Measurements from ENCODE around the gene TULP1. TPM values are rescaled to one million over a fixed set of nuclear protein-coding genes. Genes with fewer than 3 reads are reported as not detected.
"Not testable (repeated sequence)": the region's sequence is repeated elsewhere in the genome, so short reads cannot be mapped to it uniquely, and the experiment has no call there.

Gene TULP1
- total and polyA plus RNA-seq, 11 donors, result 0.15 TPM; not detected in 10

DNA sequence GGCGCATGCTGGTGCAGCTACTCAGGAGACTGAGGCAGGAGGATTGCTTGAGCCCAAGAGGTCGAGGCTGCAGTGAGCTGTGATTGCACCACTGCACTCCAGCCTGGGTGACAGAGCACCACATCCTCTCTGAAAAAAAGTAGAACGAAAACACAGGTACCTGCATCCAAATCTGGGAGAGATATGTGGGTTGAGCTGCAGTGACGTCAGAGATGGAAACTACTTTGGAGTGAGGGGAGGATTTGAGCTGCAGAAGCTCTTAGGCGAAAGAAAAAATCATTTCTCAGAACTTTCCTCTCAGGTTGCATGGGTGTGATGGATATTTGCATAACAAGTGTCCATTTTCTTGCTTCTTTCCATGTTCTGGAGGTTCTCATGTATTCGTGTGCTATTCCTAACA, 4.0 kb upstream of the TULP1 start:
- H3K4me1 ChIP-seq, result peaks cover 0 to 5% (median 0%) of the 10 kb centered on the region in 12 donors
- no peak overlapping the region for H3K4me3 ChIP-seq
- intact Hi-C loops (cut with DNase I), result loop anchor here in 1 of 10 donors (10.0 kb wide), 1 partner anchor 128 kb away; no protein-coding TSS in a partner anchor
- 62 to 79% (median 72%) methylated on average over 6 of the region's 6 CpGs for WGBS, 4 donors
- H3K27ac ChIP-seq, result no peak overlapping the region
- H3K9me3 ChIP-seq, result no peaks in the 10 kb centered on the region
- ATAC-seq (no peak), DNase-seq (no peak)
- TF ChIP-seq, protein P1, sequence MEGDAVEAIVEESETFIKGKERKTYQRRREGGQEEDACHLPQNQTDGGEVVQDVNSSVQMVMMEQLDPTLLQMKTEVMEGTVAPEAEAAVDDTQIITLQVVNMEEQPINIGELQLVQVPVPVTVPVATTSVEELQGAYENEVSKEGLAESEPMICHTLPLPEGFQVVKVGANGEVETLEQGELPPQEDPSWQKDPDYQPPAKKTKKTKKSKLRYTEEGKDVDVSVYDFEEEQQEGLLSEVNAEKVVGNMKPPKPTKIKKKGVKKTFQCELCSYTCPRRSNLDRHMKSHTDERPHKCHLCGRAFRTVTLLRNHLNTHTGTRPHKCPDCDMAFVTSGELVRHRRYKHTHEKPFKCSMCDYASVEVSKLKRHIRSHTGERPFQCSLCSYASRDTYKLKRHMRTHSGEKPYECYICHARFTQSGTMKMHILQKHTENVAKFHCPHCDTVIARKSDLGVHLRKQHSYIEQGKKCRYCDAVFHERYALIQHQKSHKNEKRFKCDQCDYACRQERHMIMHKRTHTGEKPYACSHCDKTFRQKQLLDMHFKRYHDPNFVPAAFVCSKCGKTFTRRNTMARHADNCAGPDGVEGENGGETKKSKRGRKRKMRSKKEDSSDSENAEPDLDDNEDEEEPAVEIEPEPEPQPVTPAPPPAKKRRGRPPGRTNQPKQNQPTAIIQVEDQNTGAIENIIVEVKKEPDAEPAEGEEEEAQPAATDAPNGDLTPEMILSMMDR (IDR thresholded peaks at IDR 0.05), result no peak
- no peak for TF ChIP-seq POLR2A (IDR thresholded peaks at IDR 0.05)
- H3K27me3 ChIP-seq, result peaks cover 0 to 11% (median 0%) of the 10 kb centered on the region in 9 donors
- H3K36me3 ChIP-seq, result no peaks in the 10 kb centered on the region

DNA sequence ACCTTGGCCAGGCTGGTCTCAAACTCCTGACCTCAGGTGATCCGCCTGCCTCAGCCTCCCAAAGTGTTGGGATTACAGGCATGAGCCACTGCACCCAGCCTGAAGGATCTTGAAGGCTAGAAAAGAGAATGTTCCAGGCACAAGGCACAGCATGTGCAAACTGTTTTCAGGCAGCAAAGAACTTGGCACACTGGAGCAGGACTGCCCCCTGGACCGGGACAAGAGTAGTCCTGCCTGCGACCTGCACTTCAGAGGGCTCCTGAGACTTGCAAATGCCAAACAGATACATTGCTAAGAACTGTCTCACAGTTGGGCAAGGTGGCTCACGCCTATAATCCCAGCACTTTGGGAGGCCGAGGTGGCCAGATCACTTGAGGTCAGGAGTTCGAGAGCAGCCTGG, 3.2 kb upstream of the TULP1 start:
- H3K27ac ChIP-seq, H3K4me3 ChIP-seq, ATAC-seq, H3K9me3 ChIP-seq, DNase-seq, H3K36me3 ChIP-seq: not testable (repeated sequence)
- Histone ChIP-seq H3K27me3 (peaks cover 0 to 19% (median 7%) of the 10 kb centered on the region in 9 donors), H3K4me1 (peaks cover 0 to 11% (median 0%) of the 10 kb centered on the region in 12 donors)
- intact Hi-C loops (cut with DNase I), result loop anchor here in 1 of 10 donors (10.0 kb wide), 1 partner anchor 129 kb away; no protein-coding TSS in a partner anchor
- WGBS, 4 donors, result 73 to 86% (median 78%) methylated on average over 6 of the region's 6 CpGs

DNA sequence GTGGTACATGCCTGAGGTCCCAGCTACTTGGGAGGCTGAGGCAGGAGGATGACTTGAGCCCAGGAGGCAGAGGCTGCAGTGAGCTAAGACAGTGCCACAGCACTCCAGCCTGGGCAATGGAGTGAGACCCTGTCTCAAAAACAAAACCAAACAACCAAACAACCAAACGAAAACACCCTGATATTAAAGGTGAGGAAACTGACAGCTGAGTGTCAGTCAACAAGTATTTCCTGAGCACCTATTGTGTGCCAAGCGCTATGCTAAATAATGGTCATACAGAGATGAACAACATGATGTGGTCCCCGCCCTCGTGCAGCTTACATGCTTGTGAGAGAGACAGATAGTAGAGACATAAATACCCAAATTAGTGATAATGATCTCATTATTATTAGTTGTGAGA, 1.9 kb upstream of the TULP1 start:
- ATAC-seq, result no peak
- Histone ChIP-seq H3K4me1 (peaks cover 0 to 11% (median 0%) of the 10 kb centered on the region in 12 donors), H3K27ac (no peak overlapping the region), H3K9me3 (no peaks in the 10 kb centered on the region), H3K27me3 (peaks cover 0 to 30% (median 7%) of the 10 kb centered on the region in 9 donors), H3K4me3 (no peak overlapping the region), H3K36me3 (no peaks in the 10 kb centered on the region)
- intact Hi-C loops (cut with DNase I), result loop anchor here in 1 of 10 donors (10.0 kb wide), 1 partner anchor 130 kb away; no protein-coding TSS in a partner anchor
- TF ChIP-seq, protein P1 (IDR thresholded peaks at IDR 0.05), result no peak
- TF ChIP-seq POLR2A (IDR thresholded peaks at IDR 0.05), result no peak
- 82 to 88% (median 83%) methylated on average over 4 of the region's 4 CpGs for WGBS, 4 donors
- no peak for DNase-seq

GRCh38 chr6:35512006-35512405, 690 bp downstream of the TULP1 start:
- peak overlapping the region in 3 of 12 donors; percentile 12 to 31 (median 24) for H3K4me3 ChIP-seq
- H3K27ac ChIP-seq, result no peak overlapping the region
- no peaks in the 10 kb centered on the region for H3K9me3 ChIP-seq
- peaks cover 0 to 42% (median 7%) of the 10 kb centered on the region in 9 donors for H3K27me3 ChIP-seq
- DNase-seq (no peak), ATAC-seq (no peak)
- H3K36me3 ChIP-seq, result no peaks in the 10 kb centered on the region
- intact Hi-C loops (cut with DNase I), result loop anchor here in 1 of 10 donors (10.0 kb wide), 1 partner anchor 133 kb away; no protein-coding TSS in a partner anchor
- TF ChIP-seq, protein P1 (IDR thresholded peaks at IDR 0.05), result no peak
- TF ChIP-seq POLR2A (IDR thresholded peaks at IDR 0.05), result no peak
- WGBS, 4 donors, result 8 to 16% (median 12%) methylated on average over 25 to 26 of the region's 26 CpGs
- H3K4me1 ChIP-seq, result peaks cover 0 to 11% (median 0%) of the 10 kb centered on the region in 12 donors
